Activated T-cell treated with anti-CD3 and anti-CD28 coated beads for 24 hours (primary cell): Measurements from ENCODE around the gene FSD1L.

Experiments used
- DNase-seq: peaks from one replicate; pipeline ENCODE4 v3.0.0-alpha.2; 2020; ENCODE audit warnings: low read depth

Gene FSD1L

DNA sequence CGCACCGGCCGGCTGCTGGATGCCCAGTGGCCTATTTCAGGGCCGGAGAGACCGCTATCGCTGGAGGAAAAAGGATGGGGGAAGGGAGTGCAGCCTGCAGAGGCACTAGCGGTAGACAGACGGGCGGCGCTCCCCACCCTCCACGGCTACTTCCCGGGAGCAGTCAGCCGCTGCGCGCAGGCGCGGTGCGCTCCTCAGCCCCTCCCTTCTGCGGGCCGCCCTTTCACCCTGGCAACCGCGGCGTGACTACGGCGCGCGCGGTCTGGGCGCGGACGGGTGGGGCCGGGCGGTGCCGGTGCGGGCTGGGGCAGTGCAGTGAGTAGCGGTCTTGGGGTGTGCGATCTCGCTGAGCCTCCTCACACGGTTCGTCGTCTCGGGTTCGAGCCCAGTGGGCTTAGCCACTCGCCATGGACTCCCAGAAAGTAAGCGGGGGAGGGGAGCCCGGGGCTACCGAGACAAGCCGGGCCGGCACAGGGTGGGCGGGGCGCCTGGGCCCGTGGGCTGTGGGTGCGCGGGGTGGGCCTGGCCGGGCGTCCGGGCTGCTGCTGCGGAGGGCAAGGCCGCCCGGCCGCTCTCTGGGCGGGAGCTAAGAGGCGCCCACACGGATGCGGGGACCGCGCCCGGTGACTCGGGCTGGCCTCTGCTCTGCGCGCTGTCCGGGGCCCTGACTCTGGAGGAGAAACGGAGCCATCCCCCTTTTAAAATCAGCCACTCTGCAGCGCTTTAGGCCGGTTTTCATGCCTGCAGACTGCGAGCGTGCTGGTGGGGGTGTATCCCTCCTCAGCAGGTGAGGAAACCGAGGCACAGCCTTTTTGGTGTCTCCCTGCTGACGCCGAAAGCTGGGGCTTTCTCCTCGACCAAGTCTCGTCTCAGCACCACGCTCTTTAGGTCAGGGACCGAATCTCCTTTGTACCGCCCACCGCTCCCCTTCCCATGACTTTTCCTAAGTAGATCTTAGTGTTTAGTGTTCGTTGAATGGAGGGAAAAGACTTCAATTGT, at the start of gene FSD1L:
Gene FSD1L (plus strand): TSS at position 221 of the 999 bp plus-strand sequence. CDS start 187 bp downstream, at position 408.
- peak; percentile 78 for DNase-seq

DNA sequence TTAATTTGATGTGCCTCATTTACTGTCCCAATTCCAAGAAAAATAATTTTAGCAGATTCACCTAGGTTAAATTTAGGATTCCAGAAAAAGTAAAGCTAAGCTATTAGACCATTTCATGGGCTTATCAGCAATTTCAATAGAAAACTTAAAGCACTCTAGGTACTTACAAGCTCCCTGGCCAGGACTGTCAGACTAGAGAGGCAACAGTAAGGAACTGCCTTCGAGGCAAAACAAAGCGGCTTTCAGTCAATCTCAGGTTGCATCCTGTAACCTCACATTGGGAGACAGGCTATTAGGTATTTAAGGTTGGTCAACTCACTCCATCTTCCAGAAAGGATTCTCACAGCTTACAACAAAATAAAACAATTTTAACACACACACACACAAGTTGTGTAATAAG, 48.7 kb upstream of the FSD1L start:
- DNase-seq: no peak

DNA sequence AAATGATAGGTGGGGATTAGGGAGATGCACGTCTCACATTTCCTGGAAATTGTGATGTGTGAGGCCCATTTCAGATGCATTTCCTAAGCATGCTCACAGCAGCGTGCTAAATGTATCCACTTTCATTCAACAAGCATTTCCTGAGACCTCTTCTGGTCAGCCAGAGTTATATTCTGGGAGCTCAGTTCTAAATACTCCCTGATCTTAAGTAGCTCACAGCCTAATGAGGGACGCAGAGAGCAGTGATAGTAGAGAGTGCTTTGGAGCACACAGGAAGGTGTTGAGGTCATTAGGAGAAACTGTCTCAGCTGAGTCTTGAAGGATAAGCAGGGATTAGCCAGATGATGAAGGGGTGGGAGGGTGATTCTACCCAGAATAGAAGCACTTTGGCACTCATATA, 46.2 kb upstream of the FSD1L start:
- DNase-seq: no peak

DNA sequence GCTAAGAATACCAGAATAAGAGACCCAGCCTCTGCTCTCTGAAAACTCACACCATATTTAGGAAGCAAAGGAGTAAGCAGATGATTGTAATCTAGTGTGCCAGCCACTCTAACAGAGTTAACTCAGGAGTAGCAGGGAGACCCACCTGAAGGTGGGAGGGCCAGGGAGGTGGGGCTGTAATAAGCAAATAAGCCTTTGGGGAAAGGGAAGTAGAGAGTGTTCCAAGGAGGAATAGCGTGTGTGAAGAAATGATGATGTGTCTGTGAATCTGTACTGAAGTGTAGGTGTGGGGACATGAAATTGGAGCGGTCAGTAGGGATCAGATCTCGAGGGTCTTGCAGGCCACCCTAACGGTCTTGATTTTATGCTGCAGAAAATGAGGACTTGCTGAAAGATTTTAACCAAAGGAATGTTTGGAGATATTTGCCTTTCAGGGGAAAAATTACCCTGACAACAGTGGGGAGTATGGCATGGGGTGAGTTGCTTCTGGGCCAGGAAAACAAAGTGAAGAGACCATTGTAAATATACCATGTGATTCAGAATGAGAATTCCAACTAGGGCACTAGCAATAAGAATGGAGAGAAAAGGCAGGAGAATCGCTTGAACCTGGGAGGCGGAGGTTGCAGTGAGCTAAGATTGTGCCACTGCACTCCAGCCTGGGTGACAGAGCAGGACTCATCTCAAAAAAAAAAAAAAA, 44.1 kb upstream of the FSD1L start:
- DNase-seq: no peak

DNA sequence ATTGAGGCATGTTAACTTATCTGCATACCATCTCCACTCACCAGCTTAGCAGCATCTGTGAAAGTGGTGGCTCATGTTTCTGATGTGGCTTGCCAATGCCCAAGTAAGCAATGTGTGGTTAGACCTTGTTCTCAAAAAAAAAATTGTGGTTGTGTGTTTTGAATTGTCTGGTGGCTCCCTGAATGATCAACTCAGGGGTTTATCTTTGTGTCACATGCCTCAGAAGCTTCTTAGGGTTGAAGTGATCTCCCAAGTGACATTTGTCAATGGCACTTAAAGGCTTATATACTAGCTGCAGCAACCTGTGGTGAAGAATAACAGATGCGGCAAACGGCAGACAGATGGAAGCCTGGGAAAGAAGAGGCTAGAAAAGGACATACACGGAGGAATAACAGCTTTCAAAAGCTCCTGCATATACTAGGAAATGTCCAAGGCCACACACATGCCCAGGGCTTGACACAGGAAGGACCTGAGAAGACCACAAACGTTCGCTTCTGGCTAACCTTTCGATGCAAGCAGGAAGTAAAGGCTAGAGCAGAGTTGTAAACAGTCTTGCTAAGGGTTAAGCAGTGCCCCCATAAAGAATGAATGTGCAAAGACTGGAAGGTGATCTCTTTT, 42.2 kb upstream of the FSD1L start:
- peak; percentile 40 for DNase-seq

DNA sequence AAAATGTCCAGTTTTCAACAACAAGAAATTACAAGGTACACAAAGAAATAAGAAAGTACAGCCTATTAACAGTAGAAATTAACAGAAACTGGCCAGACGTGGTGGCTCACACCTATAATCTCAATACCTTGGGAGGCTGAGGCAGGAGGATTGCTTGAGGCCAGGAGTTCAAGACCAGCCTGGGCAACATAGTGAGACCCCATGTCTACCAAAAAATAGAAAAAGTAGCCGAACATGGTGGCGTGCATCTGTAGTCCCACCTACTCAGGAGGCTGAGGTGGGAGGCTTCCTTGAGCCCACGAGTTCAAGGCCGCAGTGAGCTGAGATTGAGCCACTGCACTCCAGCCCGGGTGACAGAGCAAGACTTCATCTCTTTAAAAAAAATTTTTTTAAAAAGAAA, 41.5 kb upstream of the FSD1L start:
- DNase-seq: no peak

DNA sequence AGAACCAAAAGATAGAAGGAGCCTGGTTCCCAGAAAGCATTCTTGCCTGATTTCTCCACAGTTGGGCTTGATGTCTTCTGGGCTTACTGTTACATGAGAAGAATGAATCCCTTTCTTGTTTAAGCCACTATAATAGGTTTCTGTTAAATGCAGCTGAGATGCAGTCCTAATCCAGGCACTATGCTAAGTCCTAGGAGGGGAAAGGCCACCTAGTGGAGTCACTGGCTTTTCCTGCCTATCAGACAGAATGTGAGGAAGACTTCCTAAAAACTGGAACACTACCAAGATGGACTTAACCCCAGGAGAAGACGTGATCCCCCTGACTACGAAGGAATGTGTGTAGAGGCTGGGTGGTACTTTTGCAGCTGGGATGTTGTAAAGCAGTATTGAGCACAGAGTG, 34.3 kb upstream of the FSD1L start:
- no peak for DNase-seq

DNA sequence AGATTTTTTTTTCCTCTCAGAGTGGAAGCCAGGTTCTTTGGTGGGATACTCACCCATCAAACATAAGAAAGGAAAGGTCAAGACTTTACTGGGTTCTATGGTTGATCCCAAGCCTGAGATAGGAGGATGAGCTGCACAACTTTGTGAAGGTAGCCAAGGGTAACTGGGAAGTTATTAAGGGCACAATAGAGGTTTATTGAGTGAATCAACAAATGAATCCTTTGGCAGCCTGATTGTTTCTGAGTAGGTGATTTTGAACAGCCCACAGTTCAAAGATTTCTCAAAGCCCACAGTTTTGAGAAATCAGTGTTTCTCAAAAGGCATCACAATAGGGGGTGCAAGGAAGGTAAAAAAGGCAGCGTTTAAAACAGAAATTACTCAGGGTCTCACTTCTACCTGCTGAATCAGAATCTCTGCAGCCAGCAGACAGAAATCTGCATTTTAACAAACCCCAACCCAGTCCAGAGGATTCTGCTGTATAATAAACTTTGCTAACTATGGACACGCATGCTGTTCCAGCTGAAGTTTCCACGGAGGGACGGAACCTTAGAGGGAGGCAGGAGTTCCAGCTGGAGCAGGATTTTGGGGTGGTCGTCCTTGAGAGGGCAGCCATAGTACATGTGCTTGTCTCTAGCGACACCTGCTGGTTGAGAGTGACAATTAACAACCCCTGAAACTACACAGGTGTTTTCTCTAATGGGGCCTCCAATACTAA, 32.7 kb upstream of the FSD1L start:
- DNase-seq: peak; percentile 44

DNA sequence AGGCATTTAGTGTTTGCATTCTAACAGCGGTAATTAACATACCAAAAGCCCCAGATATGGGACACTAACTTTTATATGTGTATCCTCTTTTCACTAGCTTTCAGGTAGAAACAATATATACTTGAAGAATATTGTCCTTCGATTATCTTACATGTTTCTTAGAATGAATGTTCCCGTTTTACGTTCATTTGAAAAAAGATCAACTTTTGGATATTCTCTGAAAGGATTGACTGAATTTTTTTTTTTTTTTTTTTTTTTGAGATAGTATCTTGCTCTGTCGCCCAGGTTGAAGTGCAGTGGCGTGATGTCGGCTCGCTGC, 32.2 kb upstream of the FSD1L start:
- DNase-seq: no peak

DNA sequence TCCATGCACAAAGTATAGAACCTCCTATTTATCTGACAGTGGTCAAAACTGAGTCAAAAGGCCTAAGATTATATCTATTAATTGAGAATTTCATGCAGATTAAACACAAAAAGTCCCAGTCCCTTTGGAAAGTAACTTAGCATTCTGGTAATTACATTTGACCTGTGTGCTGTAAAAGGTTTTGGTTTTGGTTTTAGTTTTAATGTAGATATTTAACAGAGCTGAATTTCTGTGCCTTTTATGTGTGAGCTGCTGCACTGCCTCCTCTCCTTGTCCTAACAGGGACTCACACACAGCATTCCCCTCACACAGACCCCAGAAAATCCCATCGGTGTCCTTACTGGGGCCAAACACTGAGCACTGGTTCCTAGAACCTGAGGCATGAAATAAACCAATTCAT, 31.0 kb upstream of the FSD1L start:
- DNase-seq: no peak

DNA sequence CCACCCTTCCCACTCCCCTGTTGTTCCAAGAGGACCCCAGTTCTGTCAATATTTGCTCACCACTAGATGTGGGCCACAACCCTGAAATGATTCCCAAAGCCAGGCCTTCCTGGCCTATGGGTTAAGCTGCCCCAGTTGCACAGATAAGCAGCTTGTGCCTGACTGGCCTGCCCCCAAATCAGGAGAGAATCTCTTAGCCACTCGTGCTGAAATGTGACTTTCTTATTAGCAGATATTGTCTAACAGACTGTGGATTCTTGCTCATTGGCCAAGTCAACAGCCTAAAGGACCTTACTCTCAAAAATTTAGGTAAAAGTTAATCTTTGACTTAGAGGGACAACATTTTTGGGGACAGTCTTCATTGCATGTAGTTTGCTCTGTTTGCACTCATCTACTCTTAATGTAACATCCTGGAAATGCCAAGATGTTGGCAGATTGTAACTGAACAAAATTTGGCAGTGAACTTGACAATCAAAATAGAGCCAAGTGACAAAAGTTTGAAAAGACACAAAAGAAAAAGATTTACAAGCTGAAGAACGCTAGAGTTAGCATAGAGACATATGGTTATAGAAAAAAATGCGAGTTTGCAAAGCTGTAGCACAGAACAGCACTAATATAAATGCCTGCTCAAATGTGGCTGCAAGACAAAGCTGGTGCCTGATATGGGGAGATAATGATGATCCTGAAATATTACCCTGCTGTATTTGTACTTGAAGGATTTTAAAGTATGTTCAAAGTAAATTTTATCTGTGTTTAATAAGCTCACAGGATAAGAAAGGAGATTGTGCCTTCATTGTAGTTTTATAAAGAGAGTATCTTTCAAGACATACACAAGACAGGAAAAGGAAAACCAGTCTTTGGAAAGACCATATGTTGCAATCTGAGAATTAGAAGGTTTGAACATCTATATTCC, 29.0 kb upstream of the FSD1L start:
- DNase-seq: no peak

DNA sequence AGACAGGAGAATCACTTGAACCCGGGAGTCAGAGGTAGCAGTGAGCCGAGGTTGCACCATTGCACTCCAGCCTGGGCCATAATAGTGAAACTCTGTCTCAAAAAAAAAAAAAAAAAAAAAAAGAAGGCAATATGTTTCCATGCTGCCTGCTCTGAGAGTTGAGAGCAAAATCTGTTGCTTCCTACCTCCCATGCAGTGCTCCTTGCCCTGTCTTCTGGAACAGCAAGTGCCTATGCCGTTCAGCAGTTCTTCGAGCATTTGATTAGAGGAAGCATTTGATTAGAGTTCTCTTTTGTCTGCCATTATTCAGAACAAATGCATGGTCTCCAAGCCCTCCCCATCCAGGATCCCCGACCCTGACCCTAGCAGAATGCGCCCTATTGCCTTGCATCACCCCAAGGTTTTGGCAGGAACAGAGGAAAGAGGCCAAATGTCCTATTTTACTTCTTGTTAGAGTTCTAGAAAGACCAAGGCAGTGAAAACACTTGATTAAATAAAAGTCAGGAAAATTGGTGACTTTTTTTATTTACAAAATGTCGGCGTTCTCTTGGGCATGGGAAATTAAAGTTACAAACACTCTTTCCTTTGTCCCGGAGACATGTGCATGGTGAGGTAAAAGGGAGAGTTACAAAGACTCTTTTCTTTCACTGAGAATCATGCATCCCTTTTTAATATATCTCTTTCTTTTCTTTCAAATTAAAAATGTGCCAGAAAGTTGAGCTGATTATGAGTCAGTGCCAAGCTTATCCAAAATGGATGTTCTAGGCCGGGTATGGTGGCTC, 27.8 kb upstream of the FSD1L start:
- no peak for DNase-seq

DNA sequence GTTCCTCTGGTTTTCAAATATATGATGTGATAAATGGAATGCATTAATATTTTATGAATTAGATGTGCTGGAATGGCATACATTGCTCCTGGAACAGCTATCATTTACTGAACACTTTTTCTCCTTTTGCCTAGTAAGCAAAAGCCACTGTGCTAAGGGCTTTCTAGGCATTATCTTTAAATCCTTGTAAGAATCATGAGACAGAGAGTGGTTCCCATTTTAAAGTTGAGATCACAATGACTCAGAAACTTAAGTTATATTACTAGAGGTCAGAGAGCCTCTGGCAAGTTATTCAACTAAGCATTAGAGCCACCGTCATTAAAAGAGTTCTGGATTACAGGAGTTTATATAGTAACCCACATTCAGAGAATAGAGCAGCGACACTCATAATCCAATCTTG, 26.7 kb upstream of the FSD1L start:
- DNase-seq: no peak

DNA sequence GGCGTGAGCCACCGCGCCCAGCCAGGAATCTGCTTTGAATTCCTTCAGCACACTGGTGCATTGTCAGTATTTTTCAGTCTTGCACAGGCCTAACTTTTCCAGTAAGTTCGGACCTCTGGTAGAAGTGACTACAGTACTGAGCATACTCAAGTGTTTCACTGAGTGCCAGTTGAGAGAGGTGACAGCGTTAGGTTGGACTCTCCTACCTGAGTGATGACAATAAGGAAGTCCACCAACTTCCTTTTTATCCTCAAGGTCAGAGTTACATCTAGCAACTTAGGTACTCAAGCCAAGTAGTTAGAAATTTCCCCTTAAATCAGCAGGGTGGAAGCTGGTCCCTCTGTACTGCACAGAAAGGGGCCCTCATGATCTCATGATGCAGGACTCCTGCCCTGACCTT, 26.0 kb upstream of the FSD1L start:
- DNase-seq: no peak

DNA sequence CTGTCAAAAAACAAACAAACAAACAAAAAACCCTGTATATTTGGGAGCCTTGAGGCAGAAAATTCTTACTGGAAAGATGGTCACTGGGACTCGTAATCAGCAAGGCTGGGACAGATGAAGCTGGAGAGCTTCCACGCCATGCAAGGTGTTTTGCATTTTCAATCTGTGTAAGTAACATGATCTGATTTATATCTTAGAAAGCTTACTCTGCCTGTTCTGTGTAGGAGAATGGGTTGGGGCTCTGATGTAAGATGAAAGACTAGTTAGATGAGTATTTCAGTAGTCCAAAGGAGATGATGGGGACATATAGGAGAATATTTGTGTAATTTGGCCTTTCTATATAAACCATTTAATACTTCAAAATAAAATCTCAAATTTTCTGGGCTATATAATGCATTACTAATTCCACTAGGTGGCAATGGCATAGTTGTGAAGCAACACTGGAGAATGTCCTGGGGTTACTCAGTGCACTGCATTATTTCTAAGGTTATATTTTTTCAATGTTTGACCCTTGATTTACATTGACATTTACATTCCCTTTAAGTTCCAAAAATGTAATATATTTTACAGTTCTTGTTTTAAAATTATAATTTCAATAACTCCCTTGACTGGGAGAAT, 21.9 kb upstream of the FSD1L start:
- DNase-seq: no peak

DNA sequence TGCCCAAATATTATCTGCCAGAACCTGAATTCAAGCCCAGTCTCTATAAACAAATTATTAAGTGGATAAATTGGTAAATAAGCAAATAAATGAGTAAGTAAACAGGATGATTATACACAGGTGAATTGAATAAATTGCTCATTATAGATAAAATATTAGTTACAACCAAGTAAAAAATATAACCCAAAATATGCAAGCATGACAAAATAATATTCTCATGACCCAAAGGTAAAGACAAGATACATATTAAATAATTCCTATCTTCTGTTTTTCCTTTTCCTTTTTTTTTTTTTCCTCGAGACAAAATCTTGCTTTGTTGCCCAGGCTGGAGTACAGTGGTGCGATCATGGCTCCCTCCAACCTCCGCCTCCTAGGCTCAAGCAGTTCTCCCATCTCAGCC, 21.2 kb upstream of the FSD1L start:
- DNase-seq: no peak

DNA sequence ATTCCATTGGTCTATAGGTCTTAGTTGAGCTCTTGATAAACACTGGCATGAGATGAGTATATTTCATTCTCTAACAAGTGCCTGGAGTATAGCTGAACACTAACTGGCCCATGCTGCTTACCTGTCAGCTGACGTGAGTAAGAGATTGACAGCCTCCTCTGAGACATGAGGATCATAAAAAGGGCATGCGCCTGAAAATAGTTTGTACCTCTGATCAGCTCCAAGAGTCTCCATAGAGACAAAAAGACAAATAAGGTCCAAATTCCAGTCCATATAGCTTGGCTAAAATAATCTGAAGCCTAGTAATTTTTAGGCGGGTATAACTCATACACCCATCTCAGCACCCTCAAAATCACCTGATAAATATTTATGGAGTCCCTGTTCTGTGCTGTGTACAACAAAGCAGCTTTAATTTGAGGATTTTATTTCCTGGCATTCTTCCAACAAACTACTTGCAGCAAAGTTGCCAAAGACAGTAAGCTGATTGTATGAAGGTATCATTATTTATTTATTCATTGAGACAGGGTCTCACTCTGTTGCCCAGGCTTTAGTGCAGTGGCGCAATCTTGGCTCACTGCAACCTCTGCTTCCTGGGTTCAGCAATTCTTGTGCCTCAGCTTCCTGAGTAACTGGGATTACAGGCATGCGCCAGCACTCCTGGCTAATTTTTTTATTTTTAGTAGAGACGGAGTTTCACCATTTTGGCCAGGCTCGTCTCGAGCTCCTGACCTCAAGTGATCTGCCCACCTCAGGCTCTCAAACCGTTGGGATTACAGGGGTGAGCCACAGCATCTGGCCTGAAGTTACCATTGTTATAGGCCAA, 16.2 kb upstream of the FSD1L start:
- DNase-seq: no peak

DNA sequence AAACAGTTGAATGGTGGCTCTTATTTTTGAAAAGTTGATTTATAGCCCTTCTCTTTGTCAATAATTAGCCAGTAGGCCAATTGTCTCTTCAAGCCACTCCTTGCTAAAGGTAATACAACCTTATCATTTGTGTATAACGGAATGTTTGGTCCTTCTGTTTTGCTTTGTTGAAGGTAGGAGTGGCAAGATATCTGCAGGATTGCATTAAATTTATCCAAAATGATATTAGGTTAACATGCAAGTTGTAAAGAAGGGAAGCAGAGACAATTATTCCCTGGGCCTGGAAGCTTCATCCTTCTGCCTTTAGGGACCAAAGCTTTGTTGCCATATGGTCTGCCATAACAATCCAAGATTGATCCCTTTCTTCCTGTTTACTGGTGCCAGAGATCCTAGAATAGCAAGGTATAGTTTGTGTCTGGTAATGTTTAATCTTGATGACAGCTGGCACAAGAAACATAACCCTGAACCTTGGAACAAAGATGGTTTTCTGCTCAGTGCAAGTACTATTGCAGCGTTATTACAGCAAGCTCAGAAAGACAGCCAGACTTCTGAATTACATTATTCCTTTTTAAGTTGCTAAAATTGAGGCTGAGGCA, 15.5 kb upstream of the FSD1L start:
- no peak for DNase-seq

DNA sequence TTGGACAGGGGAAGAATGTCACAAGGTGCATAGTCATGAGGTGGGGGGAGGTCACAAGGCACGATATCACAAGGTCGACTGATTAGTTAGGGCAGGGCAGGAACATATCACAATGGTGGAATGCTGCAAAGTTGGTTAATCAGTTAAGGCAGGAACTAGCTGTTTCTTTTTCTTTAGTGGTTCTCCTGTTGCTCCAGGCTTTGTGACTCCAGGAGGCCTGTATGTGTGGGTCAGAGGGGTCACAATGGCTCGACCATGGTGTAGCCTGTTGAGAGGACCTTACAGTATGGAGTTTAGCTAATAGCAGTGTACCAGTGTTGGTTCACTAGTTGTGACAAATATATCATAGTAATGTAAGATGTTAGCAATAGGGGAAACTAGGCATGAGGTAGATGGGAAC, 12.4 kb upstream of the FSD1L start:
- DNase-seq: no peak
